ENCODE data around the gene ABCA4. TPM values are rescaled to one million over a fixed set of nuclear protein-coding genes. Genes with fewer than 3 reads are reported as not detected.

ABCA4 gene
- total and polyA plus RNA-seq, 2 experiments from 2014 or later: 0.20 to 3.7 TPM

DNA sequence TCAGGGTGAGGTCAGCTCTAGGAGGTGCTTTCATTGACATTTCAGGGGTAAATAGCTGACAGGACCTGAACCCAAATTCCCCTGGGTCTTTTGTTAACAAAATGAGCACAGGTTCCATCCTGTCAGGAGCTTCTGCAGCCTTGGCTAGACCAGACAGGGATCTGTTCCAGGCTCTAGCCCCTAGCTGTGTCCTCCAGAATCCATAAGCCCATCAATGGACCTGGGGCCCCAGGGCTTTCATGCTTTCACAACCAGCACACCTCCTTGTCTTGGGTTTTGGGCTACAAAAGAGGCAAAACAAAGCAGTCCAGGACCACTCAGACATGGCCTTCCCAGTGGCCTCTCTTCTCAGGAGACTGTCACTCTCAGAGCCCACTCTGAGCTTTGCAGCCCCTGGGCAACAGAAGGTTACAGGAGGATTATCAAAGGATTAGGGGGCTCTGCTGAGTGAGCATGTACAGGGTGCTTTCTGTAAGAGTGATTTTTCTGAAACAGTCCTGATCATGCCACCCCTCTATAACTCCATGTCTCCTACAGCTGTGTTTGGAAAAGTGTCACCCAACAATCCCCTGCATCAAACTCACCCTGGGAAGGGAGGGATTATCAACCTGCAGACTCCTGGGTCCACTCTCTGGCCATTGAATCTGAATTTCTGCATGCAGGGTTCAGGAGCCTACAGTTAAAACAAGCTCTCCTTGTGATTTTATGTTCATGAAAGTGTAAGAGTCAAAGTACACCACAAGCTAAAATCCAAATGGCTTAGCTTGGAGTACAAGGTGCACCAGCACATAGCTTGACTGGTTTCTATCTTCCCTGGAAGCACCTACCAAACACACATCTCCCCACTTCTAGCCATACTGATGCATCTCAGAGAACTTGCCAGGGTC, 144.0 kb downstream of the ABCA4 start:
- H3K9ac ChIP-seq: no peak overlapping the region
- no peaks in the 10 kb centered on the region for H3K27me3 ChIP-seq (replicated peaks; ENCODE audit: insufficient read depth)
- peaks cover 49% of the 10 kb centered on the region for H3K4me1 ChIP-seq (ENCODE audit: insufficient read depth)
- H3K9me2 ChIP-seq (ENCODE audit: insufficient read depth): no peaks in the 10 kb centered on the region
- H2AFZ ChIP-seq: no peak overlapping the region
- no peaks in the 10 kb centered on the region for H4K20me1 ChIP-seq (ENCODE audit: insufficient read depth)
- peak overlapping the region; percentile 47 for H3K4me2 ChIP-seq (ENCODE audit: unreplicated experiment)
- TF ChIP-seq EZH2phosphoT487 (IDR thresholded peaks at IDR 0.05; ENCODE audit: insufficient read depth, low read depth) (no peak), EZH2 (IDR thresholded peaks at IDR 0.05; ENCODE audit: insufficient read depth, poor library complexity, severe bottlenecking) (no peak)
- H3K36me3 ChIP-seq (ENCODE audit: low read depth): no peaks in the 10 kb centered on the region
- no peaks in the 10 kb centered on the region for H3K9me3 ChIP-seq (ENCODE audit: low read depth)
- no peak for DNase-seq
- no peaks in the 10 kb centered on the region for H3K79me2 ChIP-seq (ENCODE audit: insufficient read depth)
- in situ Hi-C loops (cut with MboI): no loop called here
- H3F3A ChIP-seq (ENCODE audit: insufficient read depth): peaks cover 38% of the 10 kb centered on the region
- no peak overlapping the region for H3K4me3 ChIP-seq
- H3K27ac ChIP-seq: no peak overlapping the region

DNA sequence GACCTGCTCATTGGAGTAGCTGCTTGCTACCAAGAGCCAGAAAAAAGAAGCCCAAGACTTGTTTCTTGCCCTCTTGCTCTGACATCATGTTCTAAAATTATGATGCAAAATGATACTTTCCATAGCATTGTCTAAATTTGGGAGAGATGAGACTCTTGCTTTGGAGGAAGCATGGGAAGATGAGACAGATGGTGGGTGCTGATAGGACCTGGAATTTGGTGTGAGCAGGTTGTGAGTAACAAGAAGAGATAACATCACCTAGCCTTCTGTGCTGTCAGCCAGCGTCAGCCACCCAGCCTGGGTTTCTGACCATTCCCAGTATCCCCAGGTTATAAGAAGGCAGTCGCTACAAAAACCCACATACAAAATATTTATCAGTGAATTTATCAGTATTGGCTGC, 144.7 kb downstream of the ABCA4 start:
- peaks cover 49% of the 10 kb centered on the region for H3K4me1 ChIP-seq (ENCODE audit: insufficient read depth)
- H2AFZ ChIP-seq: no peak overlapping the region
- no peaks in the 10 kb centered on the region for H3K79me2 ChIP-seq (ENCODE audit: insufficient read depth)
- H3K4me2 ChIP-seq (ENCODE audit: unreplicated experiment): no peak overlapping the region
- H3K9ac ChIP-seq: no peak overlapping the region
- no peaks in the 10 kb centered on the region for H3K9me3 ChIP-seq (ENCODE audit: low read depth)
- DNase-seq: peak; percentile 38
- H3F3A ChIP-seq (ENCODE audit: insufficient read depth): peaks cover 38% of the 10 kb centered on the region
- no peak overlapping the region for H3K4me3 ChIP-seq
- no peak for TF ChIP-seq EZH2 (IDR thresholded peaks at IDR 0.05; ENCODE audit: insufficient read depth, poor library complexity, severe bottlenecking)
- TF ChIP-seq EZH2phosphoT487 (IDR thresholded peaks at IDR 0.05; ENCODE audit: insufficient read depth, low read depth): no peak
- H4K20me1 ChIP-seq (ENCODE audit: insufficient read depth): no peaks in the 10 kb centered on the region
- no peak overlapping the region for H3K27ac ChIP-seq
- H3K9me2 ChIP-seq (ENCODE audit: insufficient read depth): no peaks in the 10 kb centered on the region
- 54 to 57% methylated on average over 2 of the region's 2 CpGs for WGBS, 2 experiments (ENCODE audit: low coverage in 1 of 2, low lambda C conversion rate in 2 of 2, missing lambda C conversion rate in 2 of 2)
- no peaks in the 10 kb centered on the region for H3K36me3 ChIP-seq (ENCODE audit: low read depth)
- in situ Hi-C loops (cut with MboI): no loop called here
- no peaks in the 10 kb centered on the region for H3K27me3 ChIP-seq (replicated peaks; ENCODE audit: insufficient read depth)

DNA sequence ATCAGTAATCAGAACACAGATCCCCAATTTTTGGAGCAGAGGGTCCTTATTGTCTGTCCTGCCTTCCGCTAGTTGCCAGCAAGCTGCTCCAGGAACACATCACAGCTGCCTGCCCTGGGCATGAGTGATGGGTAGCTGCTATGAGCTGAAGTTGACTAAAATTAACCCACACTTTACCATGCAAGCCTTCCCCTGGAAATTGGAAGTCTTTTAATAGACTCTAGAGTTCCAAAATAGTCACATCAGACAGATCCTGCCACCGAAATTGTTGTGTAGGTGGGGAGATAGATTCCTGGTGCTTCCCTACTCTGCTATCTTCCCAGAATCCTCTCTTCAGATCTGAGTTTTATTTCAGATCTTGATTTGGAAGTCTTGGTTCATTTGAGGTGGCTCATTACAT, 148.6 kb downstream of the ABCA4 start:
- no peak overlapping the region for H3K27ac ChIP-seq
- 87 to 92% methylated on average over 2 of the region's 2 CpGs for WGBS, 2 experiments (ENCODE audit: low coverage in 1 of 2, low lambda C conversion rate in 2 of 2, missing lambda C conversion rate in 2 of 2)

DNA sequence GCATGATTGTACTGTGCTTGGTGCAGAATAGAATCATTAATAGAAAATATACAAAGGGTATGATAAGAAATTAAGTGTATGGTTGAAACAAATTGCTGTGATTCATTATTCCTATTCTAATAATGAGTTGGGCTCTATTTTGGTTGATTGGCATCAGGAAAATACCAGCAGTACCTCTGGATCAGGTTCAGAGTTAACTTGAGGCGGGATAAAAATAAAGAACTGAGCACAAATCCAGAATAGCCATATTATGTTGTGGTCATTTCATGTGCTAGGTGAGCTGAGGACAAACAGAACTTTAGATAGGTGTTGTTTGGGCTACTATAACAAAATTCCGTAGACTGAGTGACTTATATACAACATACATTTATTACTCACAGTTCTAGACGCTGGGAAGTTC, 151.1 kb downstream of the ABCA4 start:
- Histone ChIP-seq H3K9me2 (ENCODE audit: insufficient read depth) (no peaks in the 10 kb centered on the region), H4K20me1 (ENCODE audit: insufficient read depth) (no peaks in the 10 kb centered on the region), H3K79me2 (ENCODE audit: insufficient read depth) (no peaks in the 10 kb centered on the region), H3K9ac (no peak overlapping the region), H2AFZ (no peak overlapping the region), H3K9me3 (ENCODE audit: low read depth) (no peaks in the 10 kb centered on the region), H3F3A (ENCODE audit: insufficient read depth) (peaks cover 11% of the 10 kb centered on the region; the same call in 1 of the 2 replicates), H3K4me1 (ENCODE audit: insufficient read depth) (peaks cover 19% of the 10 kb centered on the region), H3K4me2 (ENCODE audit: unreplicated experiment) (no peak overlapping the region), H3K36me3 (ENCODE audit: low read depth) (no peaks in the 10 kb centered on the region), H3K4me3 (no peak overlapping the region), H3K27ac (no peak overlapping the region), H3K27me3 (replicated peaks; ENCODE audit: insufficient read depth) (no peaks in the 10 kb centered on the region)
- TF ChIP-seq EZH2 (IDR thresholded peaks at IDR 0.05; ENCODE audit: insufficient read depth, poor library complexity, severe bottlenecking) (no peak), EZH2phosphoT487 (IDR thresholded peaks at IDR 0.05; ENCODE audit: insufficient read depth, low read depth) (no peak)
- no peak for DNase-seq
- 86 to 92% methylated on average over 3 of the region's 3 CpGs for WGBS, 2 experiments (ENCODE audit: low coverage in 1 of 2, low lambda C conversion rate in 2 of 2, missing lambda C conversion rate in 2 of 2)
- in situ Hi-C loops (cut with MboI): no loop called here

More for the DNA sequence above, 148.6 kb downstream of the ABCA4 start:
- in situ Hi-C loops (cut with MboI): no loop called here
- no peak for DNase-seq
- no peaks in the 10 kb centered on the region for H3K79me2 ChIP-seq (ENCODE audit: insufficient read depth)
- H2AFZ ChIP-seq: no peak overlapping the region
- TF ChIP-seq EZH2 (IDR thresholded peaks at IDR 0.05; ENCODE audit: insufficient read depth, poor library complexity, severe bottlenecking) (no peak), EZH2phosphoT487 (IDR thresholded peaks at IDR 0.05; ENCODE audit: insufficient read depth, low read depth) (no peak)
- H4K20me1 ChIP-seq (ENCODE audit: insufficient read depth): no peaks in the 10 kb centered on the region
- H3K9ac ChIP-seq: no peak overlapping the region
- peaks cover 20% of the 10 kb centered on the region for H3F3A ChIP-seq (ENCODE audit: insufficient read depth)
- H3K9me2 ChIP-seq (ENCODE audit: insufficient read depth): no peaks in the 10 kb centered on the region
- no peaks in the 10 kb centered on the region for H3K9me3 ChIP-seq (ENCODE audit: low read depth)
- no peaks in the 10 kb centered on the region for H3K36me3 ChIP-seq (ENCODE audit: low read depth)
- no peak overlapping the region for H3K4me2 ChIP-seq (ENCODE audit: unreplicated experiment)
- H3K4me3 ChIP-seq: no peak overlapping the region
- peaks cover 27% of the 10 kb centered on the region for H3K4me1 ChIP-seq (ENCODE audit: insufficient read depth)
- no peaks in the 10 kb centered on the region for H3K27me3 ChIP-seq (replicated peaks; ENCODE audit: insufficient read depth)
